OCI-LY7 (cell line): ENCODE measurements around the gene ANKS6.

Experiments
- EZH2phosphoT487 ChIP-seq: fragments of 200-600 bp; sonication (generic); IDR thresholded peaks from 2 replicates; pipeline ENCODE4 v1.6.1; 2018; ENCODE audit warnings: low read depth, borderline replicate concordance, mild to moderate bottlenecking, mixed run types, antibody characterized with exemption, low read length, moderate library complexity, mixed read lengths
- TF ChIP-seq, protein P1 (sequence below): fragments of 200-600 bp; sonication (generic); conservative IDR thresholded peaks from 2 replicates; pipeline ENCODE4 v1.5.1; 2014; ENCODE audit warnings: mild to moderate bottlenecking, antibody characterized with exemption, low read length, moderate library complexity, mixed read lengths

DNA sequence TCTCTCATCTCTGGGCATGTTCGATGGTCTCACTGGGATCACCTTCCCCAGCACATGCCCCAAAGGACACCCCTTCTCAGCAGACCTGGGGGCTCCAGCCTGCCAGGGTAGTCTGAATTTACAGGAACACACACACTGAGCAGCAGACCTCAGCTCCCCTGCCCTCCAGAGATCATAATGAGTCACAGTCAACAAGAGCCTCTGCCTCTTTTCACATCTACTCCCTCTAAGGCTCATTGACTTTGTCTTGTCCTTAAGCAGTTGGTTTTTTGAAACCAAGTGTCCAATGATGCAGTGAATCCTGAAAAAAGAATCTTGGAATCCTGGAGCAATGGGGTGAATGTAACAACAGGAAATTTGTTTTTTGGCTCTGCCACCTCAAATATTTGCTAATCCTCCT, 108.4 kb downstream of the ANKS6 start:
- TF ChIP-seq, protein P1, sequence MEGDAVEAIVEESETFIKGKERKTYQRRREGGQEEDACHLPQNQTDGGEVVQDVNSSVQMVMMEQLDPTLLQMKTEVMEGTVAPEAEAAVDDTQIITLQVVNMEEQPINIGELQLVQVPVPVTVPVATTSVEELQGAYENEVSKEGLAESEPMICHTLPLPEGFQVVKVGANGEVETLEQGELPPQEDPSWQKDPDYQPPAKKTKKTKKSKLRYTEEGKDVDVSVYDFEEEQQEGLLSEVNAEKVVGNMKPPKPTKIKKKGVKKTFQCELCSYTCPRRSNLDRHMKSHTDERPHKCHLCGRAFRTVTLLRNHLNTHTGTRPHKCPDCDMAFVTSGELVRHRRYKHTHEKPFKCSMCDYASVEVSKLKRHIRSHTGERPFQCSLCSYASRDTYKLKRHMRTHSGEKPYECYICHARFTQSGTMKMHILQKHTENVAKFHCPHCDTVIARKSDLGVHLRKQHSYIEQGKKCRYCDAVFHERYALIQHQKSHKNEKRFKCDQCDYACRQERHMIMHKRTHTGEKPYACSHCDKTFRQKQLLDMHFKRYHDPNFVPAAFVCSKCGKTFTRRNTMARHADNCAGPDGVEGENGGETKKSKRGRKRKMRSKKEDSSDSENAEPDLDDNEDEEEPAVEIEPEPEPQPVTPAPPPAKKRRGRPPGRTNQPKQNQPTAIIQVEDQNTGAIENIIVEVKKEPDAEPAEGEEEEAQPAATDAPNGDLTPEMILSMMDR = no peak
- no peak for TF ChIP-seq EZH2phosphoT487
